Stimulated activated CD8-positive, alpha-beta memory T cell treated with anti-CD3 and anti-CD28 coated beads, Interleukin-7, amount 100 ng/mL, for 1 hour (primary cell): ENCODE measurements around the gene SOX6.
"Not testable (repeated sequence)": the region's sequence is repeated elsewhere in the genome, so short reads cannot be mapped to it uniquely, and the experiment has no call there.

Experiments used
- DNase-seq, 2 donors: peaks; one replicate each; pipeline ENCODE4 v3.0.0-alpha.2; 2020; ENCODE audit warnings: low read depth in 2 of 2

SOX6 gene

DNA sequence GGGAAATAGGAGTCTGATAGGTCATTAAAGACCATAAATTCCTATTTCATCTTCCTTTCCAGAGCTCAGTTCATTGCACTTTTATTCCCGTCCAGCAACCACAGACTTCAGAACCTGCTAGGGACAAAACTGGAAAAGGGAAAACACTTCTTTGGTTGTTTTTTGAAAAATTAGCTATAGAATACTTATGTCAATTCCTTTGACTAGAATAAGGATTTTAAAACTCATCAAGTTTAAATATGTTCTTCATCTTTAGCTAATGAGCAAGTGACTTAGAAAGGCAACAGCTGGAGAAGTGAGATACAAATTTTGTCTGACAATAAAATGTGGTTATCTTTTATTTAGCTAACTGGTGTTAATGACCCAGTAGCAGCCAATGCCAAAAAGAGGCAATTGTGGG, 206.9 kb downstream of the SOX6 start:
- DNase-seq: no peak

DNA sequence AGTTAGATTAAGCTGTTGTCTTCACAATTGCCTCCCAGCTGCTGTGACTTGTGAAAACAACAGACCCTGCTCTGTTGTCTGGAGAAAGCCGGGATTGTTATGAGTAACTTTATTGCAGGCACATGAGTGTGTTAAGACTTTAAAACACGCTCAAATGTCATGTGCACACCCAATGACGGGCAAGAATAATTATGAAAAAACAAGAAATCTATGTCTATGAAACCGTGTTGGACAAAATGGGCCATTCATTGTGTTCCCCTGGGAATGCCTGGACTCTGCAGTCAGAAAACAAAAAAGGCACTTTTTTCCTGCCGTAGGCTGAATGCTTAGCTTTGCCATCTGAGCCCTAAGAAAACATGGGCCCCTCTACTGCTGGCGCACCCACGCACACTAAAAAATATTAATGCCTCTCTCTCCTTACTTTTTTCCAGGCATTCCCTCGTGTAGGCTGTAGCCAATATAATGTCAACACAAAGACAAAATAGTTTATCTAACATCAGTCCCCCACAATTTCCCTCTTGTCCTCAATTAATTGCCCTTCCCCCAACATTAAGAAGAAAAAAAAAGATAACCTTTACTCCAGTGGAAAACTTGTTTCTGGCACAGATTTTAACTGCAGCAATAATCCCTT, 207.9 kb downstream of the SOX6 start:
- DNase-seq: no peak

DNA sequence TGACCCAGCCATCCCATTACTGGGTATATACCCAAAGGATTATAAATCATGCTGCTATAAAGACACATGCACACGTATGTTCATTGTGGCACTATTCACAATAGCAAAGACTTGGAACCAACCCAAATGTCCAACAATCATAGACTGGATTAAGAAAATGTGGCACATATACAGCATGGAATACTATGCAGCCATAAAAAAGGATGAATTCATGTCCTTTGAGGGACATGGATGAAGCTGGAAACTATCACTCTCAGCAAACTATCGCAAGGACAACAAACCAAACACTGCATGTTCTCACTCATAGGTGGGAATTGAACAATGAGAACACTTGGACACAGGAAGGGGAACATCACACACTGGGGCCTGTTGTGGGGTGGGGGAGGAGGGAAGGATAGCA, 209.4 kb downstream of the SOX6 start:
- DNase-seq: not testable (repeated sequence)

DNA sequence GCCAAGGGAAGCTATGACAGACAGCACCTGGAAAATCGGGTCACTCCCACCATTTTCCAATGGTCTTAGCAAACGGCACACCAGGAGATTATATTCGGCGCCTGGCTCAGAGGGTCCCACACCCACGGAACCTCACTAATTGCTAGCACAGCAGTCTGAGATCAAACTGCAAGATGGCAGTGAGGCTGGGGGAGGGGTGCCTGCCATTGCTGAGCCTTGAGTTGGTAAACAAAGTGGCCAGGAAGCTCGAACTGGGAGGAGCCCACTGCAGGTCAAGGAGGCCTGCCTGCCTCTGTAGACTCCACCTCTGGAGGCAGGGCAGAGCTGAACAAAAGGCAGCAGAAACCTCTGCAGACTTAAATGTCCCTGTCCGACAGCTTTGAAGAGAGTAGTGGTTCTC, 214.7 kb downstream of the SOX6 start:
- DNase-seq: not testable (repeated sequence)

DNA sequence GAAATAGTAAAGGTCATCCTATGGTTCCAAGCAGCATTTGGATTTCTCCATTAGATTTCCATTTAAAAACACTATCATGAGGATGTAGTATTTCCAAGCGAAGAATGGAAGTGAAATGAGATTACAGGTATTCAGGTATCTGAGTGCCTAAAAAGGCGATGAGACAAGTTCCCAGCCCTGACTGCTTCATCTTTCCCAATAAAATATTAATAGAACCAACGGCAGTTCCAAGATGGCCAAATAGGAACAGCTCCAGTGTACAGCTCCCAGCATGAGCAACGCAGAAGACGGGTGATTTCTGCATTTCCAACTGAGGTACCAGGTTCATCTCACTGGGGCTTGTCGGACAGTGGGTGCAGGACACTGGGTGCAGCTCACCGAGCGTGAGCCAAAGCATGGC, 215.2 kb downstream of the SOX6 start:
- not testable (repeated sequence) for DNase-seq

DNA sequence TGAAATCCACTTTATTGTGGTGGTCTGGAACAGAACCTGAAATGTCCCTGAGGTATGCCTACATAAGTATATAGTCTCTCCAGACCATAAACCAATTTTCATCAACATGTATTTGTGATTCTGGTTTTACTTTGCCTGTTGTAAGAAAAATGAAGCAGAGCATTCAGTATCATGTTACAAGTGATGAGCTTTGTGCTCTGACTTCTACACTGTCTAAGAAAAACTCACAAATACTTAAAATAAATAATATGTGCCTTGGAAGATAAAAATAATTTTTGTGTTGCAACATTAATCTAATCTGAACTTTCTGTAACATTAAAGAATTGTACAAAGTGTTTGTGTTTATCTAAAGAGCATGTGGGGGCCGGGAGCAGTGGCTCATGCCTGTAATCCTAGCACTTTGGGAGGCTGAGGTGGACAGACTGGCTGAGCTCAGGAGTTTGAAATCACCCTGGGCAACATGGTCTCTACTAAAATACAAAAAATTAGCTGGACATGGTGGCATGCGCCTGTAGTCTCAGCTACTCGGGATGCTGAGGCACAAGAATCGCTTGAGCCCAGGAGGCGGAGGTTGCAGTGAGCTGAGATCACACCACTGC, 219.5 kb downstream of the SOX6 start:
- DNase-seq: no peak

DNA sequence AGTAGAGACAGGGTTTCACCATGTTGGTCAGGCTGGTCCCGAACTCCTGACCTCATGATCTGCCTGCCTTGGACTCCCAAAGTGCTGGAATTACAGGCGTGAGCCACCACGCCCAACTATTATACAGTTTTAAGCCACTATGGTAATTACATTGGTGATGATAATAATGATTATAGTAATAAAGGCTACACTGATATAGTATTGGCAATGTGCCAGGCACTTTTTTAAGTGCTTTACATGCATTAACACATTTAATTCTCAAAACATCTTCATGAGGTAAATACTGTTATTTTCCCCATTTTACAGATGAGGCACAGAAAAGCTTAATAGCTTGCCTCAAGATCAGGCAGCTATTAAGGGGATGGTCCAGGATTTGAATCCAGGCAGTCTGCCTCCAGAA, 222.5 kb downstream of the SOX6 start:
- DNase-seq: no peak

DNA sequence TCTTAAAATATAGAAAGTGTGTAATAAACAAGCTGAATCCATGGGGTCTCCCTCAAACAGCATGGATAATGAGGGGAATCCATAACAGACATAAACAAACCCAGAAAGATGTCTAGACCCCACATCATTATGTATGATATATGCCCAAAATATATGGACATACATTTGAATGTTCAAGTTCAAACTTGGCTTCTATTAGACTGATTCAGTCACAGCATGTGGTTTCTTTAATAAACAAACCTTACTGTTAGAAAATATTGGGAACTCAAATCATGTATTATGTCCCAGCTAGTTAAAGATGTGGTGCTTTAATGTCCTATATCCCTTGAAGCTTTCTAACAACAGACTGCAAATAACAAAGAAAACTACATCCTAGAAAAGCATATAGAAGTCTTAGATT, 228.6 kb downstream of the SOX6 start:
- no peak for DNase-seq

DNA sequence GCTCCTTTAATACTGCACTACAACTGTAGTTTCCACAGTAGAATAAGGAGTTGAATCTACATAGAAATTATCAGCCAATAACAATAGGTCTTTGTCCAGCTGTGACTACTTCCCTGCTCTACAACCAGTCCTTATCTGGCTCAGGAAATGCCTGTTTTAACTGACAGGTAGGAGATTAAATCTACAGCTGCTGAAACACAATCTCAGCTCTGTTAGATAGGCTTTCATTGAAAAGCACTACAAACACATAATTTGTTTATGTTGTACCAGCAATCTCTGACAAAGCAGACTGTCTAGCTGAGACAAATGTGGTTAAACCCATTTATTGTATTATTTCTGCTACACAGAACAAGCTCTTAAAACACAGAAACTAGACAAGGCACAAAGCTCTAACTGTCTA, 230.0 kb downstream of the SOX6 start:
- no peak for DNase-seq

DNA sequence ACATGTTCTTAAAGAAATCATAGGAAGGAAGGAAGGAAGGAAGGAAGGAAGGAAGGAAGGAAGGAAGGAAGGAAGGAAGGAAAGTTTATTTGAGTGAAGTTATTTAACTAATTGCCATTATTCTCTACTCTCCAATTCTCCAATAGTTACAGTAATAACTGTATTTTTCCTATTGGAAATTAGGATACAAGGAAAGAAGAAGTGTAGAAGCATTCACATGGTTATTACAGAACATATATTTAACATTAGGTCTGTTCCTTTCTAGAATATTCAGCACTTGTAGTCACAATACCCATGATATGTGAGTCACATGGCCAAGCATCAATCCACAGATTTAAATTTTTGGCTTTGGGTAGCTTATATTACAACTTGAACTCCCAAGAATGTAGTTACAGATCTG, 230.6 kb downstream of the SOX6 start:
- DNase-seq: no peak

DNA sequence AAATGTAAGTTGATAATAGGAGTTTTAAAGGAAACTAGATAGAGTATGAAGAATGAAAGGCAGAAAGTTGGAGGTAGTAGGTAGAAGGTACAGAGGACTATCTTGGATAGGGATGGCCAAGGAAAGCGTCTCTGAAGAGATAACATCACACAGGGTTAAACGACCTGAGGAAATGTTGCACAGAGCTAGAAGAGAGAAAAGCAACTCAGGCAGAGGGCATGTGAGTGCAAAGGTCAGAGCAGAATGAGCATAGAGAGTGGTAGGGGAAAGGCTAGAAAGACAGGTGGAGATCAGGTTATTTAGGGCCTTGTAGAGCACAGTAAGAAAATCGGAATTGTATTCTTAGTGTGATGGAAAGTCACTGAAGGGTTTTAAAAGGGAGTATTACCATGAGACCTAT, 232.0 kb downstream of the SOX6 start:
- no peak for DNase-seq

DNA sequence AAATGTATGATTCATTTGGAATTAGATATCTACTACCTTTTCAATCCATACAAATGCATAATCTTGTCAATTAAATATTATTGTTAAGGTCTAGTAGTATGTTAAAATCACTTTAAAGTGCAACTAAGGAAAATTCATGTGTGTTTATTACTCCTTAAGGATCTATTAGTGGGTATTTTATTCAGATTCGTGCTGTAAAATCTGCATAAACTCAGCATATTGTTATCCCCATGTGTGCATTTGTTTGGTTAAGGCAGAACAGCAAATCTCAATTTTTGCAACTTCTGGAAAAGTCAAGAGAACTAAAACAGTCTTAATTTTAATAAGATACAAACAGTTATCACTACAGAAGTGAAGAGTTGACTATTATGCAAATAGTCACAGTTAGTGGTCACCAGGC, 234.5 kb downstream of the SOX6 start:
- no peak for DNase-seq

DNA sequence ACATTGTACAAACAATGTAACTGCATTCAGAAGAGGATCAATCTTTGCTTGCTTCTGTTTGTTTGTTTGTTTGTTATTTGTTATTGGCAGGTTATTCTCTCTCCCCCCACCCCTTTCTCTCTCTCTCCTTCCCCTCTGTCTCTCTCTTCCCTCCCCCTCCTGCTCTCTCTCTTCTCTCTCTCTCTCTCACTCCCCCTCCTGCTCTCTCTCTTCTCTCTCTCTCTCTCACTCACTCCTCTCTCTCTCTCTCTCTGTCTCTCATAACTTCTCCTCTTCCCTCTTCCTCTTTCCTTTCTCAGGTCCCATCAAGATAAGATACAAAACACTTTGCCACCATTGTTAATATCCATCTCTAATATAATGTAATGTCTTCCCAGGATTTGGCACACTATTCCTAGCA, 236.3 kb downstream of the SOX6 start:
- no peak for DNase-seq

DNA sequence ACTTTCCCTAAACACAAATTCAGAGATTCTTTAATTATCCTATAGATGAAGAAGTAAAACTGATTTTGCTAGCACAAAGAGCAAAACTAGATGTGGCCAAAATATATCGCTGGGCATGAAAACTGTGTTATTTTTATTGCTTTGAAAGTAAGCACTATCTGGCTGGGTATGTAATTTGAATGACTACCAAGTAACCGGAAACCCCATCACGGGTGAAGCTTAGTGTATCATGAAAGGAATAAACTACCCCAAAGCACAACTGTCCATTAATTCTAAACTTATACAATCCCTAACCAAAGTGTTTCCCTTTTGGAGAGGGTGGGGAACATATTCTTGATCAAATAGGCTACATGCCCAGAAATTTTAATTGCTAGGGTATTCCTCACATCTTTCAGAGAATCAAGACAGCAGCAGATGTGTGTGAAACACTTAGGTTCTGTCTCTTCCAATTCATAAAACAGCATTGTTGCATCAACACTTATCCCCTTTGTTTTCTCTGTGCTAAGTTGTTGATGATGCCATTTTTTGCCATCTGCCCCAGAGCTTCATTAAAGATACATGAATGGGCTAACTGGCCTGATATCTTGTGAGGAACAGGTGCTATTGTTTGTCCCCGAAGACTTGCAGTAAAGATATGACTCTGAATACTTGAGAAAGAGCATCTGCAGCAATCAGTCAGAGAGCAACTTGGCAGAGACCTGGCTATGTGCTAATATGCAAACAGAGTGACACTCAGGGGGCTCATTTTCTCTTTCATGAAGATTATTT, 238.2 kb downstream of the SOX6 start:
- DNase-seq: no peak

DNA sequence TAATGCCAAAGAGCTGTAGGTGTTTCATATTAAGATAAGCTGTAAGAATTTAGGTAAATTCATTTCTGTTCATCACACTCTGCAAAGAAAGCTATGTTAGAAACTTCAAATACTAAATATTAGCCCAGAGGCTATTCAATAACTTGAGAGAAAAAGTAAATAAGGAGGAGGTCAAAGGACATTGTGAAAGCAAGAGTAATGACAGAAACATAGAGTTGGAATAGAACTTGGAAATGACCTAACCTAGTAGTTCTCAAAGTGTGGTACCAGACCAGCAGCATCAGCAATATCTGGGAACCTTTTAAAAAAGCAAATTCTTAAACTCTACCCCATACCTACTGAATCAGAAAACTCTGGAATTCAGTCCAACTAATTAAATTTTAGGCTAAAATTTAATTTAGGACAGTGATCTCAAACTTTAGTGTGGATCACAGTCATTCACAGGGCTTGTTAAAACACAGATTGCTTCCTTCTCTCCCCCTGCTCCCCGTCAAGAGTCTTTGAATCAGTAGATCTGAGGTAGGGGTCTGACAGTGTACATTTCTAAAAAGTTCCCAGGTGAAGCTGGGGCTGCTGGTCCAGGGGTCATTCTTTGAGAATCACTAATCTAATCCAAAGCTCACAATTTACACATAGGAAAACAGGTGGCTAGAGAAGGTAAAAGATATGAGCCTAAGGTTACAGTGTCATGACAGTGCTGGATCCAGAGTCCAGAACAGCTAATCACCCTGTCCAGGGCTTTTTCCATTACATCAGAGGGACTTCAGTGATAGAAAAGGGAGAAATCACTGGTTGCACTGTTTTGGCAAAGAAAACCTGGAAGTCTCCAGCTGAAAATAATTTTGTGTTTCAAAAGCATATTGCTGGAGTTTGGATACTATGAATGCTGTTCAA, 241.1 kb downstream of the SOX6 start:
- DNase-seq: no peak

DNA sequence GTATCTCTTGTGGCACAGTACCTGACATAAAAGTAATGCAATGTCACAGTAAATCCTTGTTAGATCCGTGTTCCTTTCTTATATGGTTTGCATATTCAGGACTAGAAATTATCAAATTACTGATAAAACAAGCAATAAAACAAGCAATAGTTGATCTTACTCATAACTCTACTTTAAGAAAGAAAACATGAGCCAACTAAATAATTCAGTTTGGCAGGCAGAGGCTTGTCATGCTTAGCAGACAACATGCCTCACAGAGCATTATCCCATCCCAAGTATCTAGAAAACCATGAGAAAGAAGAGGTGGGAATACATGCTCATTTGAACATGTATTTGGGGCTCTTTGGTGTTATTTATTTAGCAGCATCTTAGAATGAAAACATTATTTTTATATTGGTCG, 241.9 kb downstream of the SOX6 start:
- DNase-seq: no peak

DNA sequence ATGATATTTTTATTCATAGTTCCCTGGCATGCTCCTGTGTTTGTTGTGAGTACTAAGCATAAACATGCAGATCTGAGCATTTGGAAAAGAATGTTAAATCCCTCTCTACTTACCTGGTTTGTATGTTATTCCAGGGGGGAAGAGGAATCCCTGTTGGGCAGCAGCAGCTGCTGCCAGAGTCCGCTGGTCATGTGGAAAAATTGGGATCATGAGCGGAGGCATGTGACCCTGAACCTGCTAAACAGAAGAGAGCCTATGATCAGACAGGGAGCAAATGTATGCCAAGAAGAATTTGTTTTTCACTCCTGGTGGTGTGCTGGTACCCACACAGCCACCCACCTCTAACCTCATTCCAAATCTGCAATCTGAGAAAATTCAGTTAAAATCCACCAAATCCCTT, 244.7 kb downstream of the SOX6 start:
- no peak for DNase-seq

DNA sequence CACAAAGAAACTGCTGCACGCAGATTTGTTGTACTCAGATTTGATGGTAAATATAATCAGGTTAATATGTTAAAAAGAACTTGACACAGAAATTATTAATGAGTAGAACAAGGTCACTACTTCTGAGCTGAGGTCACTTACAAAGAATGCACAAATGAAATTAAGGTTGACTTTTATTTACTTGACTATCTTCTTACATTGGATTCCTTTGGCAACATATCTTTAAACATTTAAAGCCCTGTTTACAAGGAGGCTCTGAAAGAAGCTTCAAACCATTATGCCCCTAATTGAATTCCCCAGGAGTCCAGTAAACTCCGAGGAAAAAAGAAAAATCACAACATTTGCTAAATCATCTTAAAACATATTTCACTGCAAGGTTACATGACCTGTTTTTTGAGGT, 245.5 kb downstream of the SOX6 start:
- DNase-seq: no peak

DNA sequence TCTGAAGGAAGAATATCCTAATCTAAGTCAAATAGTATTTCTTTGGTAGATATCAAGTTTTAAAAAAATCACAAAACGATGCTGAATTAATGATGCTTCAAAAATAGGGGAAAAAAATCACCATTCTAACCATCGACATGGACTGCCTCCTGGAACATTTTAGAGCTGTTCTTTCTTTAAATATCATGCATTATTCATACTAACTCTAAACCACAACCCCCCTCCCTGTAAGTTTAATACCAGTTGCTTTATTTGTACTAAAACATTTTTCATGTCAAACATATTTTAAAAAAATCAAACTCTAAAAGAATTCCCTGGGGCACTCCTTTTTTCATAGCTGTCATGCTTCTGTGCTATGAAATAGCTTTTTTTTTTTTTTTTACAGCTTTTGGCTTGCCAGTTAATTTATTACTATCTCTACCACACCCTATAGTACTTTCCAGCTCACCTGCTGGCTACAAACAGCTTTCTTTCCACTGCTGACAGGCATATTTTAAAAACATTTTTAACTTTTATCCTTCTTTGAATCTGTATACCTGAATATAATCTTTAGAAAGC, 256.9 kb downstream of the SOX6 start:
- no peak for DNase-seq

DNA sequence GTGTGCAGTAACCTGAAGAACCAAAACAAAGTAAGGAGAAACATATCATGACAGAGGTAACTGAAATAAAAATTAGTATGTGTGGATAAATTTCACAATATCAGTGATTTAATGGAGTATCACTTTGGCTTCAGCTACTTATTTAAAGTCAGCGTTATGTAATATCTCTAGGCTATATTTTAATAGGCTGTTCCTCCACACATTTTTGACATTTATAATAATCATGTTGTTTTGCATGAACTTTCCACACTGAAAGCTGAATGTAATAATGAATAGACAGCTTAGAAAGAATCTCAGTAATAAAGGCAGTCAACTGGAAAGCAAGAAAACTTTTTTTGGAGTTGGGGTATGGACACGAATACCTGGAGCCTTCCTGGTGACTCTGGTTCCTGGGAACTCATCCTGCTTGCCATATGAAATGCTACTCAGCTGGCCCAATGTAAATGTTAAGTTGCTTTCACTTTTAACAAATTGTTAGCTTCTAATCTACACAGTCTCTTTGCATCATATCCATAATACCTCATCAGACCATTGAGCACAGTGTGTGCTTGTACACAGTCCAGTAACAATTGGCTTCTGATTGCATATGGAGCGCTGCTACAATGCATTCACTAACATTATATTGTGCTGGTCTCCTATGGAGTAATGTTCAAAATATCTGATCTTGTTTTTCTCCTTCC, 257.7 kb downstream of the SOX6 start:
- DNase-seq: no peak

DNA sequence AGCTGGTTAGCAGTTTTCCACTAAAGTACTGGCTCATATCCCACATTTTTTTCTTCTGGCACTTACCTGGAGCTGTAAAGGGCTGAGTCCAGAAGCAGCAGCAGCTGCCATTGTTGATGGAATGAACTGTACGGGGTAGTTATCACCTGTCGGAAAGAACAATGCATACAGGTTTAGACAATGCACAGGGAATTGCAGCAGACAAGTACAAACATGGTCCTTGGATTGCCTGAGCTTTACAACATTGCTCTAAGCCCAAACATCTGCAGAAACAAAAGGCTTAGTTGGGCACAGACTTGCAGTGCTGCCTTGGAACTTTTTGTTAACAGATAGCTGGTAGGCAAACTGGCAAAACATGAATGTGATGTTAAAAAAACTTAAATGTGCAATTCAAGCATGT, 258.8 kb downstream of the SOX6 start:
- DNase-seq: no peak
